Activated T-helper 1 cell treated with anti-CD3 and anti-CD28 coated beads, Interleukin-12 subunit alpha, Interleukin-12 subunit beta, Interleukin-2, Interleukin-4 antibody, amounts not matched to agents 30 ng/mL and 10 ng/mL and 1 ng/mL, durations not matched to agents 14 hours and 24 hours and 36 hours (primary cell): ENCODE data around the gene COL9A3. TPM values are rescaled to one million over a fixed set of nuclear protein-coding genes. Genes with fewer than 3 reads are reported as not detected.

Experiments
- DNase-seq: peaks from one replicate; pipeline ENCODE4 v3.0.0; 2021; ENCODE audit warnings: low spot score
- H3K27ac Mint-ChIP-seq: one replicate; pipeline ENCODE4 v1.8.0; 2021; ENCODE audit warnings: mild to moderate bottlenecking, mixed read lengths
- H3K27me3 Mint-ChIP-seq: one replicate; pipeline ENCODE4 v1.8.0; 2022; ENCODE audit warnings: mild to moderate bottlenecking, moderate library complexity, mixed read lengths; ENCODE audit not compliant: insufficient read depth
- H3K36me3 Mint-ChIP-seq: one replicate; pipeline ENCODE4 v1.8.0; 2021; ENCODE audit warnings: low read depth, mixed read lengths
- H3K4me1 Mint-ChIP-seq: one replicate; pipeline ENCODE4 v1.8.0; 2021; ENCODE audit warnings: low read depth, mixed read lengths
- H3K4me3 Mint-ChIP-seq: one replicate; pipeline ENCODE4 v1.8.0; 2021; ENCODE audit warnings: mild to moderate bottlenecking, moderate library complexity, mixed read lengths
- H3K9me3 Mint-ChIP-seq: one replicate; pipeline ENCODE4 v1.8.0; 2021; ENCODE audit warnings: mixed read lengths
- intact Hi-C: fragments of 100-400 bp; cut with micrococcal nuclease; formaldehyde crosslinking; loops from one replicate; pipeline ENCODE4 v1.15.1; 2024
- total RNA-seq: library from RNA; stranded (reverse); gene quantifications from 2 replicates; pipeline ENCODE4 v1.2.3, GENCODE V29; 2022

COL9A3 gene
- total RNA-seq, 1 donor from 2014 or later, result not detected

- H3K4me3 Mint-ChIP-seq, result no peak overlapping the region
- peaks cover 31% of the 10 kb centered on the region for H3K36me3 Mint-ChIP-seq
- no peaks in the 10 kb centered on the region for H3K9me3 Mint-ChIP-seq
- no peak for DNase-seq
- intact Hi-C loops, result no loop called here
- no peaks in the 10 kb centered on the region for H3K27me3 Mint-ChIP-seq
- no peak overlapping the region for H3K27ac Mint-ChIP-seq
- peaks cover 10% of the 10 kb centered on the region for H3K4me1 Mint-ChIP-seq
Measured at GRCh38 chr20:62886709-62887058, 69.8 kb downstream of the COL9A3 start.

- DNase-seq, result no peak
- peaks cover 34% of the 10 kb centered on the region for H3K36me3 Mint-ChIP-seq
- H3K9me3 Mint-ChIP-seq, result no peaks in the 10 kb centered on the region
- H3K4me1 Mint-ChIP-seq, result peaks cover 16% of the 10 kb centered on the region
- no peak overlapping the region for H3K27ac Mint-ChIP-seq
- no peak overlapping the region for H3K4me3 Mint-ChIP-seq
- intact Hi-C loops, result no loop called here
- no peaks in the 10 kb centered on the region for H3K27me3 Mint-ChIP-seq
Measured at GRCh38 chr20:62887152-62887859, 70.5 kb downstream of the COL9A3 start.

GRCh38 chr20:62887860-62888239 is 71.0 kb downstream of the COL9A3 start:
- Mint-ChIP-seq H3K36me3 (peaks cover 37% of the 10 kb centered on the region), H3K27ac (no peak overlapping the region), H3K4me3 (no peak overlapping the region), H3K27me3 (no peaks in the 10 kb centered on the region), H3K9me3 (no peaks in the 10 kb centered on the region), H3K4me1 (peaks cover 21% of the 10 kb centered on the region)
- no peak for DNase-seq
- intact Hi-C loops, result no loop called here

GRCh38 chr20:62888406-62888805 is 71.6 kb downstream of the COL9A3 start:
- intact Hi-C loops, result no loop called here
- Mint-ChIP-seq H3K27me3 (no peaks in the 10 kb centered on the region), H3K36me3 (peaks cover 42% of the 10 kb centered on the region), H3K4me1 (peaks cover 22% of the 10 kb centered on the region), H3K9me3 (no peaks in the 10 kb centered on the region), H3K4me3 (no peak overlapping the region), H3K27ac (no peak overlapping the region)
- no peak for DNase-seq

GRCh38 chr20:62888910-62889309 is 72.1 kb downstream of the COL9A3 start:
- intact Hi-C loops, result no loop called here
- Mint-ChIP-seq H3K4me3 (no peak overlapping the region), H3K27ac (no peak overlapping the region), H3K27me3 (no peaks in the 10 kb centered on the region), H3K36me3 (peaks cover 47% of the 10 kb centered on the region), H3K4me1 (peaks cover 22% of the 10 kb centered on the region), H3K9me3 (no peaks in the 10 kb centered on the region)
- DNase-seq, result no peak

GRCh38 chr20:62889411-62889810 is 72.6 kb downstream of the COL9A3 start:
- no peak for DNase-seq
- Mint-ChIP-seq H3K9me3 (no peaks in the 10 kb centered on the region), H3K27me3 (no peaks in the 10 kb centered on the region), H3K27ac (no peak overlapping the region), H3K4me1 (peaks cover 26% of the 10 kb centered on the region), H3K4me3 (no peak overlapping the region), H3K36me3 (peaks cover 52% of the 10 kb centered on the region)
- intact Hi-C loops, result no loop called here

- no peak overlapping the region for H3K4me3 Mint-ChIP-seq
- H3K27me3 Mint-ChIP-seq, result no peaks in the 10 kb centered on the region
- H3K36me3 Mint-ChIP-seq, result peaks cover 53% of the 10 kb centered on the region
- peaks cover 27% of the 10 kb centered on the region for H3K4me1 Mint-ChIP-seq
- DNase-seq, result no peak
- intact Hi-C loops, result loop anchor here (5.0 kb wide), 1 partner anchor 37 kb away; the partner anchor contains the start of gene DIDO1
- no peak overlapping the region for H3K27ac Mint-ChIP-seq
- no peaks in the 10 kb centered on the region for H3K9me3 Mint-ChIP-seq
Measured at GRCh38 chr20:62889871-62890270, 73.0 kb downstream of the COL9A3 start.

GRCh38 chr20:62890444-62890843 is 73.6 kb downstream of the COL9A3 start:
- no peak for DNase-seq
- H3K36me3 Mint-ChIP-seq, result peaks cover 58% of the 10 kb centered on the region
- peaks cover 27% of the 10 kb centered on the region for H3K4me1 Mint-ChIP-seq
- H3K9me3 Mint-ChIP-seq, result no peaks in the 10 kb centered on the region
- no peaks in the 10 kb centered on the region for H3K27me3 Mint-ChIP-seq
- no peak overlapping the region for H3K4me3 Mint-ChIP-seq
- intact Hi-C loops, result loop anchor here (5.0 kb wide), 1 partner anchor 37 kb away; the partner anchor contains the start of gene DIDO1
- no peak overlapping the region for H3K27ac Mint-ChIP-seq

Other genes with a start within 250 kb of the COL9A3 start
- gene SLCO4A1, start 174.5 kb upstream of the COL9A3 start, total RNA-seq, result 47.6 and 49.8 TPM in 2 replicates
- gene NTSR1, start 108.2 kb upstream of the COL9A3 start, total RNA-seq, result not detected in 2 replicates
- gene MRGBP, start 20.6 kb upstream of the COL9A3 start, total RNA-seq, result 17.8 and 19.5 TPM in 2 replicates
- 51.2 and 56.4 TPM in 2 replicates for gene OGFR, start 12.2 kb upstream of the COL9A3 start, total RNA-seq
- 5.7 and 5.8 TPM in 2 replicates for gene TCFL5, start 44.8 kb downstream of the COL9A3 start, total RNA-seq
- gene DIDO1, start 109.5 kb downstream of the COL9A3 start, total RNA-seq, result 60.5 and 60.8 TPM in 2 replicates
- 52.5 and 55.3 TPM in 2 replicates for gene GID8, start 121.1 kb downstream of the COL9A3 start, total RNA-seq
- 7.6 and 8.6 TPM in 2 replicates for gene SLC17A9, start 135.7 kb downstream of the COL9A3 start, total RNA-seq
- gene BHLHE23, start 189.9 kb downstream of the COL9A3 start, total RNA-seq, result not detected in 2 replicates